Activated CD4-positive, alpha-beta T cell treated with anti-CD3 and anti-CD28 coated beads, Interleukin-2, amount 50 U/mL, for 16 hours (primary cell): ENCODE data around the gene LRRC2.
A peak's percentile ranks its signal among the peaks of the same experiment; 100 is the strongest.
"Not testable (repeated sequence)": the region's sequence is repeated elsewhere in the genome, so short reads cannot be mapped to it uniquely, and the experiment has no call there.

Experiments
- DNase-seq: peaks from one replicate; pipeline ENCODE4 v3.0.0-alpha.2; 2020

LRRC2 gene

GRCh38 chr3:46566040-46566641 lies at the start of gene LRRC2:
Gene LRRC2, minus strand, starts transcription at chr3:46566302. Its CDS starts 14,711 bp downstream, at chr3:46551591.
- DNase-seq = peak; percentile 26

DNA sequence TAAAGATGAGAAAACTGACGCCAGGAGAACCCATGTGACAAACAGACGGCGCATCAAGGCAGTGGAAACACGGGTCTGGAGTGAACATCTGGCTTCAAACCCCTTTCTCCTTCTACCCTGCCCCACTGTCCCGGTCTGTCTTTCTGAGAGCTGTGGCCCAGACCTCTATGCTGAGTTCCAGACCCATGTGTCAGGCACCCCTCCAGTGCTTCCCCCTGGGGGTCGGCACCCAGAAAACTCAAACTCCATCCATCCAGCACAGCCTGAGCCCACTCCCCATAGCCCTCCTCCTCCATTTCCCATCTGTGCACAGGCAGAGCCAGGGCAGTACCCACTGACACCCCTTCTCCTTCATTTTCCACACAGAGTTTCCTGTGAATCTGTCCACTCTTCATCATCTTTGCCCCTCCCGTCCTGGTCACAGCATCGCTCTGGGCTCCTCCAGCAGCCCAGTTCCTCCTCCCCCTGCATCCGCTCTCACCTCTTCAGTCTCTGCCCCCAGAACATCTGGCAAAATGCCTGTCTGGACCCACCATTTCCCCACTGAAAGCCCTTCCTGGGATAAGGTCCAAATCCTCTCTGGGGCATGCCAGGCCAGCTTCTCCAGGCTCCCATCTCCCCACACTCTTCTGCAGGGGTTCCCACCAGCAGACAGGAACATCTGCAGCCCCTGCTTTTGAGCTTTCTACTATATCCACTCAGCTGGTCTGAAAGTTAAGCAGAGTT lies 49.1 kb upstream of the LRRC2 start:
- DNase-seq = no peak

DNA sequence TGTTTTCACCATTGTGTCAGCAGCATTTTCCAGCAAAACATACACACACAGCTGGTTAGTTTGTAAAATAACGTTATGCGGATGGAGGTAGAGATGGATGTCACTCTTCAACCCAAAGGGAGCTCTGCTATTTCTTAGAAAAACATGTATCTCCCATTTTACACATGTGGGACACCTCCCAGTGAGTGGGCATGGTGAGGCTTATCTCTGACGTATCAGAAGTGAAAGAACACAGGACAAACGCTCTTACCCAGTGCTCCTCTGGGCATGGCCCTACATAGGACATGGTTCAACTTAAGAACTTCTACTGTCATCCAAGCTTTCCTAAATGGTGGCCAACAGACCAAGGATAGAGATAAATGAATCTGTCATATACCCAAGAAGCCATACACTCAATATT lies 48.3 kb upstream of the LRRC2 start:
- no peak for DNase-seq

DNA sequence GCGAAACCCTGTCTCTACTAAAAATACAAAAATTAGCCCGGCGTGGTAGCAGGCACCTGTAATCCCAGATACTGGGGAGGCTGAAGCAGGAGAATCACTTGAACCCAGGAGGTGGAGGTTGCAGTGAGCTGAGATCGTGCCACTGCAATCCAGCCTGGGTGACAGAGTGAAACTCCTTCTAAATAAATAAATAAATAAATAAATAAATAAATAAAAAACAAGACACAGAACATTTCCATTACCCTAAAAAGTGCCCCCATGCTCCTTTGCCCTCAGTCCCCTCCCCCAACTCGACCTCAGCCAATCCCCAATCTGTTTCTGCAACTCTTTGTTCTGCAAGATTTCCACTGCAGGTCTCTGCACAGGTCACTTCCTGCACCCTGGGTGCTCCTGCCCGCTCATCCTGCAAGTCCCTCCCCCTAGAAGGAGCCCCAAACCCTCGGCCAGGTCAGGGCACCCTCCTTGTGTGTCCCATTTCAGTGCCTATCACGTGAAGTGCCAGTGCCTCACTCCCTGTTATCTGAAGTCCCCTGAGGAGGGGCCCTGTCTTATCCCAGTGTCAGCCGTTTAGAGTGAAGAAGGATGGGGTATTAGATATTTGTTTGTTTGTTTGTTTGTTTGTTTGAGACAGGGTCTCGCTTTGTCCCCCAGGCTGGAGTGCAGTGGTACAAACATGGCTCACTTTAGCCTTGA lies 47.4 kb upstream of the LRRC2 start:
- DNase-seq = no peak

DNA sequence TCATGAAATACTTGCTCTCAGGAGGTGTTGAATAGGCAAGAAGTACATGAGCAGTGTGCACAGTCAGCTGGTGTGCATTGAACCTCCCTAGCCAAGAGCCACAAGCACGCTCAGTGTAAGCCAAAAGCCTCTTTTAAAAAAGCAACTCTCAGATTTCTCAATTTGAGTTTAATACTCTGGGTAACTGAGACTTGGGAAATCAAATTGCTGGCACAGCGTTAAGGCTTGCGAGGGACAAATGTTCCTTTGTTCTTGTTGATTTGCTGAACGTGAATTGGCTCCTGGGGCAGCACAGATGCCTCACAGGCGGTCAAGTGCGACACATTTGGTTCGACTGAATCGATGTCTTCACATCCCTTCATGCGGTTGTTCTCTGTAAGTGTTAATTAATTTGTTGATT lies 46.2 kb upstream of the LRRC2 start, which contains the start of gene FAM240A:
TSS of gene FAM240A (plus strand) at position 202 of the 400 bp plus-strand sequence. CDS start at position 361, 159 bp downstream.
- no peak for DNase-seq

- DNase-seq = no peak
Measured at GRCh38 chr3:46609944-46610722, 44.0 kb upstream of the LRRC2 start.

DNA sequence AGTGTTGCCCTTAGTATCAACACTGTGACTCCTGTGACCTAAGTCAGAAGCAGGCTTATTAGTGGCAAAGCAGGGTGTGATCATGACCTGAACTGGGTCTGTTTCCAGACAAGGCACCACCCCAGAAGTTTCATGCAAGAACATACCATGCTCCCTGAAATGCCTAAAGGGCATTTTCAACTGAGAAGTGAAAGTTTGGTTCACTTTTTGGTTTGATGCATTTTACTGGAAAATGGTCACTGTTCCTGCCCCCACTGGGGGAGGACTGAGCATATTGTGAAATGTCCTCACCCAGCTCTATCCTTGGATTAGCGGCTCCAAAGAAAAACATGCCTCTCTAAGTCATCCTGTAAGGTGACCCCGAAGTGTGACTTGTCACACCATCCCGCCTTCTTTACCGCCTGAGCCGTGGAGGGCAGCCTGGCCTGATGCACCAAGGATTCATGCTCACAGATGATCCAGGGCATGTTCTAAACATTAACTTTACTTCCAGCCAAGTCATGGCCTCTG lies 43.2 kb upstream of the LRRC2 start:
- DNase-seq = no peak

- DNase-seq = no peak
Measured at GRCh38 chr3:46607603-46608028, 41.5 kb upstream of the LRRC2 start.

DNA sequence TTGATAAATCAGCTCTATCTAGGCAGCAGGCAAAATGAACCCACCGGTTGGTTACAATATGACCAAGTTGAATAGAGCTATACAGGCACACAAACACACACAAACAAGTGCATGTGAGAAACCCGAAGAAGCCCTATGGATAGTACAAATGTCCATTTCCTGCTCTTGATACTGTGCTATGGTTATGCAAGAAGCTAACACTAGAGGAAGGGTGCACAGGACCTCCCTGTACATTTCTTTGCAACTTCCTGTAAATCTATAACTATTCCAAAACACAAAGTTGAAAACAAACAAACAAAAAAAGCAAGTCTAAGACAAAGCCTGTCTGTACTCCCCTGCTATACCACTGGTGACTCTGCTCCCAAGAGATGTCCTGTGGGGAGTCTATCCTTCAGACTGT lies 38.0 kb upstream of the LRRC2 start:
- no peak for DNase-seq

DNA sequence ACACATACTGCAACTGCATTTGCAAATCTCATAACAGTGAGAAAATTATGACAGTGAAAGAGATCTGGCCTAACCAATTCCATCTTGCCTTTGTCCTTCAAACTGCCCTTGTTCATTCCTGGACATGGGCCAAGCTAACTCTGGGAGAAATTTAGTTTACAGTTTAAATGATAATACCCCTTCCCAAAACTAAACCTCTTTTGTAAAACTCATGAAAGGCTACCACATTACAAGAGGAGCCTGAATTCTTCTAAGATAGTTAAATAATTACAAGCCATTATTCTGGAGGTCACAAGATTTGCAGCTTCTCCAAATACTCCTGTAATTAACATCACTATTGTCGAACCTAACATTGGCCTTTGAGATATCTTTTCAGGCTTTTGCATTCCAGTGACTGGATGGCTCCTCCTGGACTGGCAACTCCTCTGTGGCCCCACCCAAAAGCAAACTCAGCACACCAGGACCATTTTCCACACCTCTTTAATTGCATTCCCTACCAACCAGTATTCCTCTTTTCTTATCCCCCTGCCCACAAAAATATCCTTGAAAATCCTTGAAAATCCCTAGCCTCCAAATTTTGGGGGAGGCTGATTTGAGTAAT lies 37.4 kb upstream of the LRRC2 start:
- DNase-seq = no peak

DNA sequence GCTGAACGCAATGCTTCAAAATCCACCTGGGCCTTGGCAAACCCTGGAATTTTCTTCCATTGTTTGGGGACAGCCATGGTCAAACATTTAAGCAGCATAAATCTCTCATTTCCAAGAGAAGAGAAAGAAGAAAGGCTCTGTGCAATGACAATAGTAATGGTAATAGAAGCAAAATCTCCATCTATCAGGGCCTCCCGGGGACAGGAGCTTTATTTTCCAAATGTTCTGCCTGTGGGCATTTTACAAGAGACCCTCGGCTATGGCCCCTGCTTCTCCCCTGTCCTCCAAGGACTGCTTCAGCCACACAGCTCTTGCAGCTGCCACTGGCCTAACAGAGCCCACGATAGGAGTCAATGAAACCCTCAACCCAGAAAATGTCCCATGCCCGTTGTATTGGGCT lies 33.5 kb upstream of the LRRC2 start:
- DNase-seq = no peak

GRCh38 chr3:46595819-46596314 lies 29.8 kb upstream of the LRRC2 start:
- DNase-seq = no peak

- DNase-seq = no peak
Measured at GRCh38 chr3:46594723-46595122, 28.6 kb upstream of the LRRC2 start.

- no peak for DNase-seq
Measured at GRCh38 chr3:46593979-46594378, 27.9 kb upstream of the LRRC2 start.

- no peak for DNase-seq
Measured at GRCh38 chr3:46593274-46593862, 27.3 kb upstream of the LRRC2 start.

GRCh38 chr3:46587268-46587667 lies 21.2 kb upstream of the LRRC2 start:
- not testable (repeated sequence) for DNase-seq

DNA sequence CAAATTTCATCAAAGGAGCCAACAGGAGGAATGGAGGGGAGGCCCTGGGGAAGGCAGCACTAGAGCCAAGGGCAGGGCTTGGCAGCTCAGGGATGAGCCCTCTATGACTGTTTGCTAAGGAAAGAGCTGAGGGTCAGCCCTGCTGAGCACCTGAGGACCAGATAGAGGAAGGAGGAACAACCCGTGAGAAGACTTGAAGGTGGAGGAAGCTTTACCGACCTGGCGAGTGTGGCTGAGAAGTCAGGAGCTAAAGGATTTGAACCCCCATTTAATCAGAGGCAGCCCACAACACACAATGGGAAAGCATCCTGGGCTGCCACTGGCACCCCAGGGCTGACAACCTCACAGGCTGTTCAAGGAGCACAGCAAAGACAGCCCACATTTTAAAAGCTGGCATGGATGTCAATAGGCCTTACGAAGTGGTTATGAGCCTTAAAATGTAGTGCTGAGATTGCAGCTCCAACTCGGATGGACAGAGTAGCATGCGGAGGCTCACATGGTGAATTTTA lies 20.7 kb upstream of the LRRC2 start:
- no peak for DNase-seq

GRCh38 chr3:46585799-46586693 lies 19.9 kb upstream of the LRRC2 start:
- no peak for DNase-seq

DNA sequence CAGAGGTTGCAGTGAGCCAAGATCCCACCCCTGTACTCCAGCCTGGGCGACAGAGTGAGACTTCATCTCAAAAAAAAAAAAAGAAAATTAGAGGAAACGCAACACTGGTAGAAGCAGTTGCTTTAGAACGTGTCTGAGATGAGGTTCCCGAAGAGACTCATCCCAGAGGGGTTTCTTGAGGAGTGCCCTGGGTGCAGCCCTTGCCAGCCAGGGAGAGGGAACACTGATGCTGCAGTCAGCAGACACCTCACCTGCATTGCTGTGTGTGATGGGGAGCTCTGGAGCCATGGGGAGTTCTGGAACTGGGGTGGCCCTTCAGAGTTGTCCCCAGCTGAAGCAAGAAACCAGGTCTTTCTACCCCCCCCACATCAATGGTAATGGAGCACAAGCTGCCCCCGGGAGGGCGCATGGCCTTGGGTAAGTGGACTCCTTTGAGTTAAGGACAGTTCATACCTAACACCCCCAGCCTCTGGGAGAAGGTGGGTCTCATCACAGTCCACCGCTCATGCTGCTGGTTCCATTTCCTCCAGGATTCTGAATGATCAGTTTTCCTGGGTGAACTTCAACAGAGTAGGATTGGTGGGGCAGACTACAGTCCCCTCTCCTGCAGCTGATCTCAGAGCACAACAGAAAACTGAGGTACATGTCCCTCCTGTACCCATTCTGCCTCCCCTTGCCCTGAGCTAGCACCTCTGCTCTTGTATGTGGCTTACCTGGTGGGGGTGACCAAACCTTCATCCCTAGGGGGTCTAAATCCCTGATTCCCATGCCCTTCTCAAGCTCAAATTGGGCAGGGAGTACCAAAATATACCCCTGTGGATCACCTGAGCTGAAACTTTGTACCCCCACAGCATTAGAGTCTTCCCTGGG lies 18.7 kb upstream of the LRRC2 start:
- DNase-seq = no peak

DNA sequence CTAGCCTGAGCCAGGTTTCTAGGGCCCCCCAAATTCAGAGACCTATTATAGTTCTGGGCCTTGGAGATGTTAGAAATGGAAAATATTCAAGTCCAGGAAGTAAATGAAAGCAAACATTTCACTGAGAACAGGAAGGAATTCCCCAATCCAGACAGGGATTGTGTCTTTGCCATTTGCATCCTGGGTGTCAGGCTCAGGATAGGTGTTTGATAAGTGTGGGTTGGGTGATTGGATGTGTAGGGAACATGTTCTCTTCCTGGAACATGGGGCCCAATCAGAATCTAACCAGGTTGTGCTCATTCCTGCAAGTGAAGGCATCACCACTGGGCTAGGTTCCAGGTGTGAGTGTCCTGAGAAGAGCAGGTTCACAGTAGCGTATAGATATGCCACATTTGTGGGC lies 14.6 kb upstream of the LRRC2 start:
- DNase-seq = no peak
